HepG2 (cell line): Measurements from ENCODE around the gene KIF3C. TPM values are rescaled to one million over a fixed set of nuclear protein-coding genes. Genes with fewer than 3 reads are reported as not detected.

Experiments used
- ARID2 ChIP-seq: sonication (generic); formaldehyde crosslinking; IDR thresholded peaks from 2 replicates; pipeline ENCODE4 v1.8.1; 2022; ENCODE audit warnings: mild to moderate bottlenecking, missing genetic modification reagents, borderline replicate concordance
- ARNTL ChIP-seq: sonication (generic); formaldehyde crosslinking; IDR thresholded peaks from 2 replicates; pipeline ENCODE4 v1.4.0; 2020; ENCODE audit warnings: mild to moderate bottlenecking, missing genetic modification reagents
- CTCF ChIP-seq: sonication (generic); formaldehyde crosslinking; IDR thresholded peaks from 2 replicates; pipeline ENCODE4 v1.5.0; 2020; ENCODE audit warnings: mild to moderate bottlenecking, missing genetic modification reagents, moderate library complexity
- EZH2 ChIP-seq: conservative IDR thresholded peaks from 2 replicates; pipeline ENCODE4 v1.6.1; 2012; ENCODE audit warnings: mild to moderate bottlenecking, low read depth, low read length, moderate library complexity
- HMG20A ChIP-seq: IDR thresholded peaks from 2 replicates; pipeline ENCODE4 v1.6.1; 2016; ENCODE audit warnings: borderline replicate concordance
- IKZF5 ChIP-seq: IDR thresholded peaks from 2 replicates; pipeline ENCODE4 v1.6.1; 2018; ENCODE audit warnings: missing genetic modification reagents, mild to moderate bottlenecking, missing compliant biosample characterization
- KLF11 ChIP-seq: IDR thresholded peaks from 2 replicates; pipeline ENCODE4 v1.6.1; 2016; ENCODE audit warnings: missing compliant biosample characterization
- MLX ChIP-seq: IDR thresholded peaks from 2 replicates; pipeline ENCODE4 v1.6.1; 2016
- NFE2 ChIP-seq: sonication (generic); formaldehyde crosslinking; IDR thresholded peaks from 2 replicates; pipeline ENCODE4 v1.4.0; 2020; ENCODE audit warnings: missing genetic modification reagents
- ONECUT2 ChIP-seq: sonication (generic); formaldehyde crosslinking; IDR thresholded peaks from 2 replicates; pipeline ENCODE4 v1.4.0; 2020; ENCODE audit warnings: missing genetic modification reagents
- PHF5A ChIP-seq: IDR thresholded peaks from one replicate; pipeline ENCODE4 v1.6.1; 2018; ENCODE audit warnings: low read depth, missing genetic modification reagents; ENCODE audit not compliant: unreplicated experiment
- PITX1 ChIP-seq: sonication (generic); formaldehyde crosslinking; IDR thresholded peaks from 2 replicates; pipeline ENCODE4 v1.5.1; 2020; ENCODE audit warnings: mild to moderate bottlenecking, missing genetic modification reagents
- RNF2 ChIP-seq: fragments of 450-650 bp; conservative IDR thresholded peaks from 2 replicates; pipeline ENCODE4 v1.6.1; 2016; ENCODE audit warnings: low read depth
- SIN3B ChIP-seq: fragments of 150-350 bp; IDR thresholded peaks from 2 replicates; pipeline ENCODE4 v1.6.1; 2014; ENCODE audit warnings: low read length
- SNAPC2 ChIP-seq: sonication (generic); formaldehyde crosslinking; IDR thresholded peaks from 2 replicates; pipeline ENCODE4 v1.8.1; 2022; ENCODE audit warnings: mild to moderate bottlenecking, missing genetic modification reagents
- USF2 ChIP-seq, 2 experiments: sonication (generic) in 1 of 2; formaldehyde crosslinking in 1 of 2; IDR thresholded peaks; 2 replicates each; pipeline versions ENCODE4 v1.5.1 to v1.6.1; 2011 to 2020; ENCODE audit warnings: borderline replicate concordance in 1 of 2, low read depth in 1 of 2, low read length in 1 of 2, mild to moderate bottlenecking in 1 of 2, missing genetic modification reagents in 1 of 2, moderate library complexity in 1 of 2
- ZBTB20 ChIP-seq: sonication (generic); formaldehyde crosslinking; IDR thresholded peaks from 2 replicates; pipeline ENCODE4 v1.8.1; 2023; ENCODE audit warnings: missing genetic modification reagents, low read depth, mild to moderate bottlenecking, borderline replicate concordance
- ZMAT3 ChIP-seq: sonication (generic); formaldehyde crosslinking; conservative IDR thresholded peaks from 2 replicates; pipeline ENCODE4 v1.7.0; 2021; ENCODE audit warnings: missing genetic modification reagents
- ZNF224 ChIP-seq: sonication (generic); formaldehyde crosslinking; IDR thresholded peaks from 2 replicates; pipeline ENCODE4 v1.5.0; 2020; ENCODE audit warnings: mild to moderate bottlenecking, missing genetic modification reagents
- ZNF335 ChIP-seq: sonication (generic); formaldehyde crosslinking; IDR thresholded peaks from 2 replicates; pipeline ENCODE4 v1.4.0; 2020; ENCODE audit warnings: missing genetic modification reagents
- ZNF543 ChIP-seq: sonication (generic); formaldehyde crosslinking; IDR thresholded peaks from 2 replicates; pipeline ENCODE4 v1.4.0; 2020; ENCODE audit warnings: mild to moderate bottlenecking, missing genetic modification reagents
- ZNF614 ChIP-seq: IDR thresholded peaks from 2 replicates; pipeline ENCODE4 v1.6.1; 2018; ENCODE audit warnings: missing biosample characterization, missing genetic modification reagents, inconsistent platforms, borderline replicate concordance
- ZNF788 ChIP-seq: sonication (generic); formaldehyde crosslinking; IDR thresholded peaks from 2 replicates; pipeline ENCODE4 v1.5.0; 2020; ENCODE audit warnings: mild to moderate bottlenecking, missing genetic modification reagents, borderline replicate concordance
- ZSCAN20 ChIP-seq: sonication (generic); formaldehyde crosslinking; IDR thresholded peaks from 2 replicates; pipeline ENCODE4 v1.4.0; 2020; ENCODE audit warnings: missing genetic modification reagents, mild to moderate bottlenecking, borderline replicate concordance
- polyA plus RNA-seq, 8 experiments: library from polyadenylated mRNA; depleted of rRNA in 3 of 8; stranded (reverse) in 7 of 8; unstranded in 1 of 8; fragments of >200 nt; fragmentation: Illumina TruSeq in 4 of 8; extraction: Trizol in 4 of 8; gene quantifications; 2 replicates each; pipeline versions ENCODE4 v1.2.1 to v1.2.3, GENCODE V29; 2011 to 2016; ENCODE audit warnings: low read depth in 4 of 8, missing spikeins in 1 of 8, mixed read lengths in 1 of 8; ENCODE audit not compliant: insufficient read depth in 1 of 8
- total RNA-seq, 5 experiments: library from RNA; depleted of rRNA; stranded (reverse); fragments of >200 nt; fragmentation: Illumina TruSeq; extraction: Trizol; gene quantifications; 2 replicates each; pipeline ENCODE4 v1.2.3, GENCODE V29; 2016; ENCODE audit warnings: low read depth in 1 of 5

Gene KIF3C
- total and polyA plus RNA-seq, 2 of the 13 experiments (the other 11 are each of a cell fraction or from before 2014, with no cell fraction given), result 3.6 to 4.9 TPM

GRCh38 chr2:25894135-25894830 lies 88.0 kb downstream of the KIF3C start (continued):
- TF ChIP-seq HMG20A (CRISPR knock-in tag) (peak; percentile 64; the same call in 1 of the 2 replicates), ARID2 (CRISPR knock-in tag) (peak; percentile 63; the same call in 1 of the 2 replicates), ZSCAN20 (no peak; the same call in 1 of the 2 replicates), EZH2 (no peak), SNAPC2 (CRISPR knock-in tag) (no peak), CTCF (CRISPR knock-in tag) (no peak), PHF5A (CRISPR knock-in tag) (no peak), USF2 (IDR thresholded peaks at IDR 0.05; ENCODE audit: low read depth, low read length) (peak; percentile 37), USF2 (CRISPR knock-in tag; IDR thresholded peaks at IDR 0.05; ENCODE audit: borderline replicate concordance) (peak; percentile 63; the same call in 1 of the 2 replicates), ZNF788 (CRISPR knock-in tag) (peak; percentile 31; the same call in 1 of the 2 replicates), SIN3B (no peak), NFE2 (CRISPR knock-in tag) (no peak), ZNF335 (no peak; the same call in 1 of the 2 replicates), ZMAT3 (CRISPR knock-in tag) (peak; percentile 73; the same call in 1 of the 2 replicates), IKZF5 (CRISPR knock-in tag) (peak; percentile 35; the same call in 1 of the 2 replicates), PITX1 (CRISPR knock-in tag) (no peak), RNF2 (peak; percentile 42; the same call in 1 of the 2 replicates), ONECUT2 (CRISPR knock-in tag) (no peak), KLF11 (CRISPR knock-in tag) (peak; percentile 72; the same call in 1 of the 2 replicates), ARNTL (0 out of 2 replicates have a peak, but pooled peaks have one; percentile 62), ZNF224 (CRISPR knock-in tag) (no peak), ZNF614 (CRISPR knock-in tag) (peak; percentile 92), ZNF543 (CRISPR knock-in tag) (no peak), MLX (CRISPR knock-in tag) (peak; percentile 91), ZBTB20 (CRISPR knock-in tag) (no peak)
